IMR-90 (cell line): ENCODE measurements around the gene CNIH2. TPM values are rescaled to one million over a fixed set of nuclear protein-coding genes. Genes with fewer than 3 reads are reported as not detected.

ENCODE experiments used
- ATAC-seq: fragments of 200-7000 bp; cut with Tn5 transposase; 2 replicates; pipeline ENCODE4 v1.9.1; 2020; ENCODE audit warnings: low read depth, mild to moderate bottlenecking, moderate library complexity
- BruUV-seq: library from RNA; stranded (reverse); fragments of 400-500 nt; replicated peaks from 2 replicates; lab custom pipeline; 2021; lab: Mats Ljungman, UMichigan
- CTCF ChIA-PET: fragments of 300-600 bp; formaldehyde crosslinking; extraction: SDS; loops from one replicate; lab custom pipeline; 2021; ENCODE audit warnings: antibody characterized with exemption; lab: Yijun Ruan, JAX
- POLR2A ChIA-PET: fragments of 300-600 bp; sonication (Branson Sonifier 250); formaldehyde crosslinking; loops from one replicate; lab custom pipeline; 2022; ENCODE audit warnings: antibody characterized with exemption; ENCODE audit not compliant: unreplicated experiment; lab: Charles Lee
- DNase-seq: peaks from one replicate; pipeline ENCODE4 v3.0.0; 2013
- H2AFZ ChIP-seq: replicated peaks from 2 replicates; pipeline ENCODE3; 2013; ENCODE audit warnings: low read length, mild to moderate bottlenecking; ENCODE audit not compliant: poor library complexity
- H2AK5ac ChIP-seq: 2 replicates; pipeline ENCODE4 v1.6.1; 2013; ENCODE audit warnings: low read depth, low read length, inconsistent platforms
- H2AK9ac ChIP-seq: replicated peaks from 2 replicates; pipeline ENCODE3; 2013; ENCODE audit warnings: mild to moderate bottlenecking, low read depth, low read length, moderate library complexity; ENCODE audit not compliant: poor library complexity
- H2BK120ac ChIP-seq: 2 replicates; pipeline ENCODE4 v1.6.1; 2013; ENCODE audit warnings: low read depth, low read length, inconsistent platforms
- H2BK15ac ChIP-seq: 3 replicates; pipeline ENCODE4 v1.6.1; 2013; ENCODE audit warnings: low read depth, low read length, inconsistent platforms
- H2BK20ac ChIP-seq: 2 replicates; pipeline ENCODE4 v1.6.1; 2013; ENCODE audit warnings: low read depth, mild to moderate bottlenecking, inconsistent platforms, low read length, moderate library complexity
- H2BK5ac ChIP-seq: 2 replicates; pipeline ENCODE4 v1.6.1; 2013; ENCODE audit warnings: mild to moderate bottlenecking, low read depth, low read length, inconsistent platforms; ENCODE audit not compliant: poor library complexity, severe bottlenecking
- H3K14ac ChIP-seq: replicated peaks from 2 replicates; pipeline ENCODE4 v1.6.1; 2013; ENCODE audit warnings: low read depth, low read length, inconsistent platforms
- H3K18ac ChIP-seq: 2 replicates; pipeline ENCODE4 v1.6.1; 2013; ENCODE audit warnings: low read depth, low read length, control low read depth
- H3K23ac ChIP-seq: 2 replicates; pipeline ENCODE4 v1.6.1; 2013; ENCODE audit warnings: low read depth, low read length, inconsistent platforms
- H3K27ac ChIP-seq: 2 replicates; pipeline ENCODE4 v1.5.1; 2013; ENCODE audit warnings: mild to moderate bottlenecking, control low read depth, low read length; ENCODE audit not compliant: insufficient read depth
- H3K27me3 ChIP-seq: 2 replicates; pipeline ENCODE4 v1.6.1; 2013; ENCODE audit warnings: low read length; ENCODE audit not compliant: control insufficient read depth, insufficient read depth
- H3K36me3 ChIP-seq: 2 replicates; pipeline ENCODE4 v1.6.1; 2013; ENCODE audit warnings: low read length, mixed read lengths; ENCODE audit not compliant: control insufficient read depth, insufficient read depth
- H3K4ac ChIP-seq: 2 replicates; pipeline ENCODE4 v1.6.1; 2013; ENCODE audit warnings: low read depth, low read length, inconsistent platforms
- H3K4me1 ChIP-seq: 2 replicates; pipeline ENCODE4 v1.6.1; 2013; ENCODE audit warnings: low read length, mixed read lengths; ENCODE audit not compliant: control insufficient read depth, insufficient read depth
- H3K4me2 ChIP-seq: 2 replicates; pipeline ENCODE4 v1.6.1; 2013; ENCODE audit warnings: low read depth, mild to moderate bottlenecking, control low read depth, low read length, moderate library complexity
- H3K4me3 ChIP-seq: 2 replicates; pipeline ENCODE4 v1.5.1; 2013; ENCODE audit warnings: low read depth, mild to moderate bottlenecking, control low read depth, low read length, moderate library complexity; ENCODE audit not compliant: insufficient read depth
- H3K56ac ChIP-seq: 2 replicates; pipeline ENCODE4 v1.6.1; 2013; ENCODE audit warnings: low read length, inconsistent platforms; ENCODE audit not compliant: insufficient read depth; ENCODE audit errors: extremely low read depth
- H3K79me1 ChIP-seq, 2 experiments: 2 replicates each; pipeline ENCODE4 v1.6.1; 2013; ENCODE audit warnings: low read length in 2 of 2, inconsistent platforms in 1 of 2, low read depth in 1 of 2
- H3K9ac ChIP-seq: 2 replicates; pipeline ENCODE4 v1.6.1; 2013; ENCODE audit warnings: low read depth, low read length, control low read depth
- H3K9me1 ChIP-seq: 2 replicates; pipeline ENCODE4 v1.6.1; 2013; ENCODE audit warnings: low read length, inconsistent platforms; ENCODE audit not compliant: insufficient read depth
- H3K9me3 ChIP-seq: 2 replicates; pipeline ENCODE4 v1.6.1; 2013; ENCODE audit warnings: low read length; ENCODE audit not compliant: control insufficient read depth, insufficient read depth
- H4K20me1 ChIP-seq: 2 replicates; pipeline ENCODE4 v1.6.1; 2013; ENCODE audit warnings: low read length, inconsistent platforms; ENCODE audit not compliant: insufficient read depth
- H4K5ac ChIP-seq: 2 replicates; pipeline ENCODE4 v1.6.1; 2013; ENCODE audit warnings: mild to moderate bottlenecking, low read depth, low read length, control low read depth
- H4K8ac ChIP-seq, 2 experiments: 2 replicates each; pipeline ENCODE4 v1.6.1; 2013; ENCODE audit warnings: low read depth in 2 of 2, low read length in 2 of 2, control low read depth in 1 of 2, inconsistent platforms in 1 of 2
- H4K91ac ChIP-seq: 2 replicates; pipeline ENCODE4 v1.6.1; 2013; ENCODE audit warnings: low read depth, low read length, inconsistent platforms; ENCODE audit not compliant: insufficient read depth
- BHLHE40 ChIP-seq: fragments of 150-350 bp; IDR thresholded peaks from 2 replicates; pipeline ENCODE4 v1.6.1; 2016; ENCODE audit warnings: mild to moderate bottlenecking, low read depth, low read length
- CEBPB ChIP-seq: IDR thresholded peaks from 2 replicates; pipeline ENCODE4 v1.6.1; 2012; ENCODE audit warnings: low read depth, low read length, improper control_type of control experiment
- CHD1 ChIP-seq: IDR thresholded peaks from 2 replicates; pipeline ENCODE4 v1.6.1; 2012; ENCODE audit warnings: low read depth, low read length, improper control_type of control experiment
- CTCF ChIP-seq: conservative IDR thresholded peaks from 2 replicates; pipeline ENCODE4 v1.5.1; 2012; ENCODE audit warnings: mild to moderate bottlenecking, low read depth, low read length, improper control_type of control experiment
- ELK1 ChIP-seq: fragments of 150-350 bp; IDR thresholded peaks from 2 replicates; pipeline ENCODE4 v1.6.1; 2016; ENCODE audit warnings: low read depth, mild to moderate bottlenecking, low read length, moderate library complexity, borderline replicate concordance
- FOS ChIP-seq: fragments of 150-350 bp; IDR thresholded peaks from 2 replicates; pipeline ENCODE4 v1.6.1; 2016; ENCODE audit warnings: low read depth, low read length
- MAFK ChIP-seq: IDR thresholded peaks from 2 replicates; pipeline ENCODE4 v1.6.1; 2012; ENCODE audit warnings: low read depth, low read length, improper control_type of control experiment
- MAZ ChIP-seq: IDR thresholded peaks from 2 replicates; pipeline ENCODE4 v1.6.1; 2012; ENCODE audit warnings: low read depth, mild to moderate bottlenecking, low read length, improper control_type of control experiment, moderate library complexity, borderline replicate concordance
- MXI1 ChIP-seq: IDR thresholded peaks from 2 replicates; pipeline ENCODE4 v1.6.1; 2012; ENCODE audit warnings: low read depth, mild to moderate bottlenecking, low read length, moderate library complexity, borderline replicate concordance
- NFE2L2 ChIP-seq: fragments of 150-350 bp; IDR thresholded peaks from 2 replicates; pipeline ENCODE4 v1.6.1; 2016; ENCODE audit warnings: low read depth, mild to moderate bottlenecking, low read length
- POLR2A ChIP-seq: IDR thresholded peaks from 2 replicates; pipeline ENCODE4 v1.6.1; 2012; ENCODE audit warnings: mild to moderate bottlenecking, low read depth, low read length
- RAD21 ChIP-seq: IDR thresholded peaks from 2 replicates; pipeline ENCODE4 v1.6.1; 2012; ENCODE audit warnings: low read length, improper control_type of control experiment
- RCOR1 ChIP-seq: IDR thresholded peaks from 2 replicates; pipeline ENCODE4 v1.6.1; 2012; ENCODE audit warnings: mild to moderate bottlenecking, low read length, improper control_type of control experiment; ENCODE audit not compliant: insufficient replicate concordance
- RFX5 ChIP-seq: IDR thresholded peaks from 2 replicates; pipeline ENCODE4 v1.8.0; 2012; ENCODE audit warnings: low read depth, mild to moderate bottlenecking, low read length, moderate library complexity
- SMC3 ChIP-seq: fragments of 150-350 bp; IDR thresholded peaks from 2 replicates; pipeline ENCODE4 v1.6.1; 2016; ENCODE audit warnings: low read depth, mild to moderate bottlenecking, antibody characterized with exemption, low read length, moderate library complexity
- USF2 ChIP-seq: fragments of 150-350 bp; IDR thresholded peaks from 2 replicates; pipeline ENCODE4 v1.6.1; 2017; ENCODE audit warnings: mild to moderate bottlenecking, antibody characterized with exemption, low read length, low read depth
- WGBS, 2 experiments: methylation state at CpG; one replicate each; pipeline versions ENCODE4 v1.1.5 to v1.1.7; 2013; ENCODE audit warnings: missing lambda C conversion rate in 2 of 2; ENCODE audit not compliant: insufficient read length in 1 of 2; ENCODE audit errors: extremely low coverage in 2 of 2; 5-methylcytosine and 5-hydroxymethylcytosine counted together
- dilution Hi-C: fragments of 300-500 bp; cut with HindIII; formaldehyde crosslinking; loops from one replicate; pipeline ENCODE4 v1.14.3; 2018; ENCODE audit warnings: low sequenced_read_pairs; ENCODE audit not compliant: unreplicated experiment
- in situ Hi-C: fragments of 300-500 bp; cut with MboI; formaldehyde crosslinking; loops from 3 replicates; pipeline ENCODE4 v1.14.3; 2019; ENCODE audit warnings: low sequenced_read_pairs, inconsistent platforms, mixed read lengths
- intact Hi-C: fragments of 100-400 bp; cut with micrococcal nuclease; formaldehyde crosslinking; loops from 2 replicates; pipeline ENCODE4 v1.10.0; 2022
- polyA plus RNA-seq, 3 experiments: library from polyadenylated mRNA; depleted of rRNA; stranded (reverse); fragments of >200 nt; gene quantifications; 2 replicates each; pipeline ENCODE4 v1.2.3, GENCODE V29; 2012; ENCODE audit warnings: low replicate concordance in 1 of 3
- total RNA-seq: library from RNA; depleted of rRNA; stranded (reverse); fragments of >200 nt; gene quantifications from 2 replicates; pipeline ENCODE4 v1.2.3, GENCODE V29; 2012

The CNIH2 gene
- total and polyA plus RNA-seq, 2 of the 4 experiments (the other 2 are of a cell fraction) = 0.54 to 3.4 TPM

- Histone ChIP-seq H2AK9ac (no peak overlapping the region), H2AK5ac (no peak overlapping the region), H3K4me3 (no peak overlapping the region), H2BK15ac (no peak overlapping the region), H2BK5ac (no peak overlapping the region), H3K9me1 (peaks cover 2% of the 10 kb centered on the region; the same call in 1 of the 2 replicates), H3K27me3 (no peaks in the 10 kb centered on the region), H2BK120ac (no peak overlapping the region), H3K9ac (no peak overlapping the region), H3K23ac (no peak overlapping the region), H3K4me2 (no peak overlapping the region), H3K4me1 (peaks cover 1% of the 10 kb centered on the region; the same call in 1 of the 2 replicates), H3K79me1 (peaks cover 10 to 46% of the 10 kb centered on the region in 2 experiments), H2AFZ (no peak overlapping the region), H3K27ac (no peak overlapping the region), H3K14ac (no peak overlapping the region), H3K18ac (no peak overlapping the region), H3K9me3 (no peaks in the 10 kb centered on the region), H4K20me1 (peaks cover 42% of the 10 kb centered on the region; the same call in 1 of the 2 replicates), H3K4ac (no peak overlapping the region), H4K8ac (no peak overlapping the region), H4K5ac (no peak overlapping the region), H3K56ac (no peak overlapping the region), H2BK20ac (no peak overlapping the region), H4K91ac (no peak overlapping the region), H3K36me3 (peaks cover 50% of the 10 kb centered on the region)
- TF ChIP-seq RFX5 (no peak), CTCF (no peak), MAZ (no peak), USF2 (no peak), RAD21 (no peak), RCOR1 (no peak), MXI1 (no peak), BHLHE40 (no peak), CHD1 (no peak), SMC3 (no peak), ELK1 (no peak), POLR2A (no peak), CEBPB (no peak), MAFK (no peak), FOS (no peak), NFE2L2 (no peak)
- intact Hi-C loops (no loop called here), in situ Hi-C loops (no loop called here), dilution Hi-C loops (no loop called here)
- ChIA-PET POLR2A (interaction anchor here (0.6 kb wide), 1 partner anchor 8 kb away, joined by 6 read pairs; no protein-coding TSS in a partner anchor), CTCF (interaction anchor here (0.7 to 1.3 kb wide), 2 partner anchors 11 to 55 kb away, joined by 3 to 4 read pairs; no protein-coding TSS in a partner anchor)
- ATAC-seq = no peak
- WGBS, 2 experiments = 80% methylated on average over 1 of the region's 7 CpGs; no CpG with 5 or more reads in 1 of the 2 experiments
- no peak for DNase-seq
- no TSS peak for BruUV-seq
These were observed 6.2 kb upstream of the CNIH2 start for GRCh38 chr11:66271816-66272215.
